ENCODE results near the gene KCNJ10.

Gene KCNJ10

DNA sequence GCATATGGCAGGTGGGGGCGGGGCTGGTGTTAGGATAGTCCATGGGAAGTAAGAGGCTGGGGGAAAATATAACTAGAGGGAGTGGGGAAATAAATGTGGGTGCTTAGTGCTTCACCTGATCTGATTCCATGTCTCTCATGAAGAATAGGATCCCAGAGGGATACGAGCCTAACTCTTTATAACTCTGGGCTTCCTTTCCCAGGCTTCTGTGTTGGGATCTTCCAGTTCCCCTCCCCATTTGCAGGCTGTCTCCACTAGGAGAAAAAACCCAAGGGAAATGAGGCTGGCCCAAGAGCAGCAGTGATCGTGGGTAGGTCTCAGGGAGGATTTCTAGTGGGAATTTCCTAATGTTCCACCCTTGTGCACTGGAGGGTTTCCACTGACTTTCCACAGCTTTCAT, 13.0 kb upstream of the KCNJ10 start:
- DNase-seq: no peak

DNA sequence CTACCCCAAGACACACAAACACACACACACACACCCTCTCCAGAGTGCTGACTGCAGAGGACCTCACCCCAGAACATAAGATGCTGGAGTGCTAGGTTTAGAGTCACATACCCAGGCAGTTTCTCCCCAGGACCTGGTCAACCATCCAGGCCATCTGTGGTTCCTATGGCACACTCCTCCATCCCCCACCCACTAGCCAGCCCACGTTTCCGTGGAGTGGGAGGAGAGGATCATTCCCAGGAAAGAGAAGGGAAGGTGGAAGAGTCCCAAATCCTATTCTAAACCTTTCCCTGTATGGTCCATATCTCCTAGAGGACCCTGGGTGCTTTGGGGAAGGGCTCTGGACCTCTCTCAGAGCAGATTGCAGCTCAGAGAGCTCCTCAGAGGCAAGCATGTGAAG, 12.5 kb upstream of the KCNJ10 start:
- no peak for DNase-seq

DNA sequence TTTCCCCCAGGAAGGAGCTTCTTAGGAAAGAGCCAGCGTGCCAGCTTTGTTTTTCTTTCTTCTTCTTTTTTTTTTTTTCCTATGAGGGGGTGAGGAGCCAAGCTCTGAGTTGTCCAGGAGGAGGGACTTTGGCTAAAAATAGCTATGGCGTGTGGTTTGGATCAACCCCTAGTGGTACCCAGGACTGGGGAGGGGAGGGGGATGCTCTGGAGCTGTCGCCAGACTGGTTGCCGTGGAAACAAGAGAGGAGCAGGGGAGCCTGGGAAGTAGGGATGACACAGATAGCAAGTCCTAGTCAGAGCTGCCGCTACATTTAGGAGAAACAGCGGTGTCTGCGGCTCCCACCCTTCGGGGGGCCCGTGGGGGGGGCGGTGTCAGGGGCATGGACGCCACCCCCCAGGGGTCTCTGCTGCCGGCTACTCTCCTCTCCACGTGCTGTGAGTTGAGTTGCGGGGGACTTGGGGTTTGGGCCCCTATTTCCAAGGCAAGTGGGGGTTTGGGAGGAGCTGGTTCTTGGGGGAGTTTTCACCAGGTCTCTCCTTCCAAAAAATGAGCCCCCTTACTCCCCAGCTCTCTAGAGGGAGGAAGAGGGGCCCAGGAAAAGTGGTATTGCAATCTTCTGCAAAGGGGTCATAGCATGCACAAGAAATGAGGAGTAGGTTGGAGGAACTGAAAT, 11.4 kb upstream of the KCNJ10 start, which contains the start of gene KCNJ9:
Gene KCNJ9, plus strand, starts transcription at position 278 of the 676 bp plus-strand sequence. CDS start 2,493 bp downstream, outside the sequence.
- no peak for DNase-seq

DNA sequence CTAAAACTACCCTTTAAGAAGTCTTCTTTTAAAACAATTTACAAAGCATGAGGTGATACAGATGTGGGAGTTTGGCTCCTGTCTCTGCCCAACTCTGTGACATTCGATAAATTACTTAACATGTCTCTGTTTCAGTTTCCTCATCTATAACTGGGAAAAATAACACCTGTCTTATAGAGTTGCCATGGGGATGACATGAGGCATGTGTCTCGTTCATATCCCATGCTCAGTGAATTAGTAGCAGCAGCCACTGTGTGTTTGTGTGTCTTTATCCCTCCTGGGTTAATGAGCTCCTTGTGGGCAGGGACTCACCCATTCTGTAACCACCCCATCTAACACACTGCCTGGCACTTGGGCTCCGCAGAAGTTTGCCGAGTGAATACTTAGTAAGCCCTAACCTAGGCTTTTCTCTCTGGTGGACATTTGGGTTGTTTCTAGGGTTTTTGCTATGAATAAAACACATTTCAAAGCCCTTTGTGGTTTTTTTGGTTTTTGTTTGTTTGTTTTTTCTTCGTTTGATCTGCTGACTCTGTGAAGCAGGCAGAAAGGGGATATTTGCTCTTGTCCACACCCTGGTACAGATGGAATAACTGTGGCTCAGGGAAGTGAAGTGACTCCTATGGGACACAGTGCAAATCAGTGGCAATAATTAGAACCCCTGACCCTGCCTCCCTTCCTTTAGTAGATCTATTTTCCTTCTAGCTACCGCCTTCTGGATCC, 10.6 kb upstream of the KCNJ10 start:
- DNase-seq: no peak

DNA sequence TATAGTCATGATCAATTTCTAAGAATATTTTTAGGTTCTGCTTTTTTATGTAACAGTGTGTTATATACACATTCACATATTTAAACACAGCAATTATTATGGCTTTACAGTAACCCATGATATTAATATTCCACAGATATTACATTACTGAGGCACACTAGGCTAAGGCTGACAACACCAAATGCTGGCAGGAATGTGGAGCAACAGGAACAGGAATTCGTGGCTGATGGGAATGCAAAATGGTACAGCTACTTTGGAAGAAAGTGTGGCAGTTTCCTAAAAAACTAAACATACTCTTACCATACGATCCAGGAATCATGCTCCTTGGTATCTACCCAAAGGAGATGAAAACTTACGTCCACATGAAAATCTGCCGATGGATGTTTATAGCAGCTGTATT, 9.5 kb upstream of the KCNJ10 start:
- no peak for DNase-seq

DNA sequence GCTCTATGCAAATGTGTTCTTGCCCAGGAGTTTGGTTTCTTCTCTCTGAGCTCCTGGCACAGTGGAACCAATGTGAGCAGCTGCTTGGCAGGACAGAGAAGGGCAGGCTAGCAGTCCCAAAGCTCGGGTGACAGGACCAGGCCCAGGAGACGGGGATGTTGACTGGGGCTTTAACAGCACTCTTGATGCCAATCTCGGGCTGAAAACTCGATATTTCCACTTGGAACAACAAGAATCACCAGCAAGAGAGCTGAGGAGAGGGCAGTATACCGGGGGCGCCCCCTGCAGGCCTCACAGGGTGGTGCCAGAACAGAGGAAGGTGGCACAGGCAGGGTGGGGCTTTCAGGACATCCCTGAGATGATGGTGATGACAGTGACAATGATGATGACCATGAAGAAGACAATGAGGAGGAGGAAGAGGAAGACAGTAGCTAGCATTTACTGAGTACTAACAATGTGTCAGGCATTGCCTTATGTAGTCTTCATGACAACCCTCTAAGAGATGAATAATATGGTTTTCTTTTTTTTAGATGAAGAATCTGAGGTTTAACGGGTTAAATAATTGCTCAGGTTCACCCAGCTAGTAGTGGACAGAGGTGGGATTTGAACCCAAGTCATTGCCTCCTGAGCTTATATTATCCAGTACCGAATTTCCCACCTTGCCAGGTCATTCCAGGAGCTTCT, 8.7 kb upstream of the KCNJ10 start:
- peak; percentile 78 to 83 for DNase-seq

DNA sequence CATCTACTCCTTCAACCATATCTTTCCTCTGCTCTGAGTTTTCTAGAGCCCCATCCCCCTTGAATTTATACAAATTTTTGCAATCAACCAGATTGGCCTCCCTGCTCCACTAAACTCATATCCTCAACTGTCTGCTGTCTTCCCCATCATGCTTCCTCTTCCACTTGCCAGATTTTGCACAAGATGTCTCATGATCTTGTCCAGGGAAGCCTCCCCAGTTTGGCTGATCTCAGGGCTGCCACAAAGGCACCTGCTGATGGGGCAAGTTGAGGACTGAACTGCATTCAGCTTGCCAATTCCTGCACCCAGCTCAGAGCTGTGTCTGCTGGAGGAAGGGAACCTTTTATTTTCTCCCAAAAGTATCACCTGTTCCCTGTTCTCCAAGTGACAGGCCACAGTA, 7.5 kb upstream of the KCNJ10 start:
- DNase-seq: no peak

DNA sequence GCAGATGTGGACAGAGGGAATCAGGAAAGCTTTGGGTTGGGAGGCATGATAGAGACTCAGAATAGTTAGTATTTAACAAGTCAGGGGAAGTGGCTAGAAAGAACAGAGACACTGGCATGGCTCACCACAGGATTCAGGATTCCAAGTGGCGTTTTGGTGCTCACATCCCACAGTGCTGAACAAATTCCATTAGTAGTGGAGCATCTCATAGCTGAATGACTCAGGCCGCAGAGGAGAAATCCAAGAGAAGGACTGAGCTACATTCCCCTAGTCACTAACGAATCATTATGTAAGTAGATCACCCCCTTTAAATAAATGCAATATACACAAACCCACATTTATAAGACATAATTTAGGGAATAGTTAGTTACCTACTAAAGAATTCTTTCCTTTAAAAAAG, 6.3 kb upstream of the KCNJ10 start:
- no peak for DNase-seq

DNA sequence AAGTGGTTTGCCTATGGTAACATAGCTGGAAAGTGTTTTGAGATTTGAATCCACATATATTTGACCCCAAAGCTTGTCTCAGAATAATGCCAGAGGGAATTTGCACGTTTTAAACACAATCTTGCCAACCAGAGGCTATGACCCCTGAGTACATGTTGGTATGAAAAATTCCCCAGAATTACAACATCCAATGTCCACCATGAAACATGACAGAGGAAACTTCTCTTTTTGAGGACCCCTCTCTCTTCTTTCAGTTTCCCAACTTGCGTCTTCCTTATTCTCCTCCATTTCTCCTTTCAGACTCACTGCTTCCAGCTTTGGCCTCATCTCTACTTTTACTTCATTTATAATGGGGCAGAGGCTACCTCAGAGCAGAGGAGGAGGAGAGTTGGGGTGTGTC, 5.9 kb upstream of the KCNJ10 start:
- no peak for DNase-seq

DNA sequence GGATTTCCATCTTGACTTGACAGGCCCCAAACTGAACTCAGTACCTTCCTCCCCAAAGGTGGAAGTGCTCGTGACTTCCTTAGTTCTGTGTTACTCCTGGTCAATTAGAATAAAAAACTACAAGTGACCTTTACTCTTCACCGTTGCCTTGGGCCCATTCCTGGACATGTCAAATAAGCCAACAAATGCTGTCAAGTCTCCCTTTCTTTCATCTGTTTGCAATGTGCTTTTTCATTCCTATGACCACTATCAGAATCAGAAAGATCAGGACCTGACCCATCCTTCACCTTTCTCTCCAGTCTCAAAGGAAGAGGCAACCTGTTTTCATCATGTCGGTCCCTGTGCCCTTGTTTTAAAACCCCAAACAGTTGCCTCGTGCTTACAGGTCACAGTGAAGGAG, 4.9 kb upstream of the KCNJ10 start:
- no peak for DNase-seq

DNA sequence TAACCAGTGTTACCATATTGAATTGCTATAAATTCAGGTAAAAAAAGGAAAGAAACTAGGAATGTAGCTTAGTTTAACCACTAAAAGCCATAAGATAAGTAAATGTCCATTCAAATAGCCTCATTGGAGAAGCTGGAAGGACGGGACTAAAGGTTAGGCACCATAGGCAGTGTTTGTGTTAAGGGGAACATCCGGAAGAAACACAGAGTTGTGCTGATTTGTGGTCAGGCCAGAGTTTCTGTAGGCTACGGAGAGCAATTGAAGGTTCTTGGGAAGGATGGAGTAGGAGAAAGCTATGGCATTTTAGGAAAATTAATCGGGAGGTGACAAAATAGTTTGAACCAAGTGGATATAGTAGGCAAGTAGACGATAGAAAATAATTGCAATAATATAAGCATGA, 1.3 kb upstream of the KCNJ10 start:
- no peak for DNase-seq

DNA sequence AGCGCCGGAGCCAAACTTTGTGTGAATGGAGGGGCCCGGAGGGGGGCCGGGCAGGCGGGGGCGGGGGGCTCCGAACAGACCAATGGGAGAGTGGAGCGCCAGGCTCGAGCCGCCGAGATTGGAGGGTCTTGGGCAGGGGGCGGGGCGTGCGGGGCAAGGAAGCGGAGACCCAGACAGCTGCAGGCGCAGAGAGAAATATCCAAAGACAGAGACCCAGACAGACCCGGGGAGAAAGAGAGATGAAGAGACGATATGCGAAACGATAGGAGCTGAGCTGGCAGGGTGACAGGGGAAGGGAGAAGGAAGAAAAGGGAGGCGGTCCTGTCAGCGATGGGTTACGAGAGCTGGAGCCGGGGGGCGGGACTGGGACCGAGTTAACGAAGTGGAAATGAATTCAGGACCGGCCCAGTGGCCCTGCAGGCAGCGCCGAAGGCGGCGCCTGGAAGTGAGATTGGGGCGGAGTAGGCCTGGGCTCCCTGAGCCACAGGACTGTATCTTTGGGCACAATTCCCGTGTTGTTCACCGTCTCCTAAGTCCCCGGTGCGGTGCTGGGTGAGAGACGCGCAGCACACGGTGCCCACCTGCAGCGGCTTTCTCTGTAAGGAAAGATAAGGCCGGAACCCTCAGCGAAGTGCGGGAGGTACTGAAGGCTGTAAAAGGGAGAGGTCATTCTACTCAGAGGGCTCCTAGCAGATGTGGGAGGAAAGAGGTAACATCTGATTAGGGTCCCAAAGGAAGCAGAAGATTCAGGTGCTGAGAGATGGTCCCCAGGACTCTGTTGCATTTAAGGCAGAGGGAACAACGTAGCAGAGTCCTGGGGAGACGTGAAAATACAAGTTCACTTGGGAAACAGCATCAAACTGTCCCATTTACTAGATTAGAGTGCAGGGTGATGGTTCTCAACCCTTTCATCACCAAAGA, 543 bp upstream of the KCNJ10 start:
- DNase-seq: peak; percentile 70 to 79

DNA sequence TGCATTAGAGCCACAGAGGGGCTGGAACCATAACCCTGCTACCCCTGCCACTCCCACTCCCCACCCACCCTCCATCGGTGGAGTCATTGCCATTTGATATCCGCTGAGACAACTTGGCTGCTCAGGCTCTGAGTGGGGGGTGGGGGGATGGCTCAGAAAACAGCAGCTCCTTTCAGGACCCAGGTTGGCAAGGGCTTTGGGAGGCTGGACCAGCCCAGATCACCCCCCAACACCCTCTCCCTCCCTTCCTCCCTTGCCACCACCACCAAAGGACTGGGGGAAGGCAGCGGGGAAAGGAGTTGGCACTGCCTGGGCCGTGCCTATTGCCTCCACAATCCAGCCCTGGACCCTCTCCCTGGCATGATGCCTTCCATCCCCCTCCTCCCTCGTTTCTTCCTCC, 1.7 kb downstream of the KCNJ10 start:
- DNase-seq: no peak

DNA sequence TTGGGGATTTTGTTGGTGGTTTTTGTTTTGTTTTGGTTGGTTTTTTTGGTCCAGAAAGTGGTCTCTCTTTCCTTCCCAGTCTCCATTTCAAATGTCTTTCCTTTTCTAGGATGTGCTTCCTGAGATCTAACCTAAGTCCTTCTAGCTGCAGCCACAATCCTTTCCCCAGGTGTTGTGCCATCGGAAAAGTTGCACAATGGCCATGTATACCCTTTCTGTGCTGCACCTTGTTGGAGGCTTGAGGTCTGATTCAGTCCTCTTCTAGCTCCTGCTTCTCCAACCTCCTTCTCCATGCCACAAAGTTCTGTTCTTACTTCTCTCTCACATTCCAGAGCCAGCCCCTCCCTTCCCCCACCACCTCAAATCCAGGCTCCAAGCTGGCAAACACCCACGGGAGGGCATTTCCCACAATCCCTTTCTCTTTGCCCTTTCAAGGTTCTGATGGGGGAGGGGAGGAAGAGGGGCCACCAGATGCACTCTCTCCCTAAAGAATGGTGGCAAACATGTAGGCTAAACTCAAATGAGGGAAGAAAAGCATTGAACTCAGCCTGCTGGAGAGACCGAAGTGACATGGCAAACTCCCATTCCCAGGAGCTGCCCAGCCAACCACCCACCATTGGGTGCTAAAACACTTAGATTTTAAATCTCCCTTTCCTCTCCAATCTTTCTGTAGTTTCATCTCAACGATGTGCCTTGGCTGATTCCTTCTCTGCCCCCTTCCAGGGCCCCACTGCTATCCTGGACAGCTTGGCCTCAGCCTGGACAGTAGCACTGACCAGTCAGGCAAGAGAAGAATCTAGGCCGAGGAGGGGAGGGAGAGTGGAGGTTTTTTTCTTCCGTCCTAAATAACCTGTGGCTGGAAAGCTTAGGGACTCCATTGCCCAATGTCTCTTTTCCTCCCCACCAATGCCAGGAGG, 2.9 kb downstream of the KCNJ10 start:
- DNase-seq: no peak

DNA sequence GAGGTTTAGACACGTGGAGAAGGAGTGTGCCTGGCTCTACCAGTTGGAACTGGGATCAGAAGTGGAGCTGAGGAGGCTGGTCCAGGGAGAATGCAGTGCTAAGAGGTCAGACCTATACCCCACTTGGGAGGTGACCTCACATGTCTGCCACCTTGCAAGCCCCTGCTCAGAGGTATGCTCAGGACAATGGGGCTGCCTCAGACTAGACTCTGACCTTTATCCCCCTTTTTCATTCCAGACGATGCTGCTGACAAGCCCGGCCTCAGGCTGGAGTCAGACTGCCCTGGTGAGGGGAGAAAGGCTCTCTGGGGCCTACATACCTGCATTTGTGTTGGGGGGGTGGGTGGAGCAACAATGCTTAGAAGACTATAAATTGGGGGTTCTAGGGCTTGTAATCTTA, 5.2 kb downstream of the KCNJ10 start:
- no peak for DNase-seq

DNA sequence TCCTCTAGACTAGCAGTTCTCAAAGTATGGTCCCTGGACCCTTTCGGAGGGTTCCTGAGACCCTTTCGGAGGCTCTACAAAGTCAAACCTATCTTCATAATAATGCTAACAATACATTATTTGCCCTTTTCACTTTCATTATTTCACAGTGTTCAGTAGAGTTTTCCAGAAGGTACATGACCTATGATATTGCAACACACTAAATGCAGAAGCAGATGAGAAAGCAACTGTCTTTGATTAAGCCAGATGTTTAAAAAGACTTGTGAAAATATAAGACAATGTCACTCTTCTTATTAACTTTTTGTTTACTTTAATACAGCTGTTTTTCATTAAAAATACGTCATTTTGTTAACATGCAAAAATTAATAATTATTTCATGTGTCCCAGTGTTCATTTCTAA, 5.8 kb downstream of the KCNJ10 start:
- DNase-seq: no peak

DNA sequence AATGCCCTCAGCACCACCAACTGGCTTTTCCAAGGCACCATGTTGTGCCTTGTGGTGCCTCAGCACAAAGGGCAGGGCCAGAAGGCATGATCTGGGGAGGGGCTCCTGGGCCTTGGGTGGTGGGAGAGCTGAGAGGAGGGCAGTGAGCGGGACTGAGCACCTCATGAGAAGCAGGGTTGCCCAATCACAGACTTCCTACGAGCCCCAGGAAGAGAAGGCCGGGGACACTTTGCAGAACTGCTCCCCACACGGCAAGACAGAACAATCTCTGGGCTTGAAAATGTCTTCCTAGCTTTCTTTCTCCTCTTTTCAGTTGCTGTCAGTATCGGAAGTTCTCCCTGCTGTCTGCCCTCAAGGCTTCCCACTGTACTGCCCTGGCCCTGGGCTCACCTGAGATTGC, 6.8 kb downstream of the KCNJ10 start:
- DNase-seq: no peak

DNA sequence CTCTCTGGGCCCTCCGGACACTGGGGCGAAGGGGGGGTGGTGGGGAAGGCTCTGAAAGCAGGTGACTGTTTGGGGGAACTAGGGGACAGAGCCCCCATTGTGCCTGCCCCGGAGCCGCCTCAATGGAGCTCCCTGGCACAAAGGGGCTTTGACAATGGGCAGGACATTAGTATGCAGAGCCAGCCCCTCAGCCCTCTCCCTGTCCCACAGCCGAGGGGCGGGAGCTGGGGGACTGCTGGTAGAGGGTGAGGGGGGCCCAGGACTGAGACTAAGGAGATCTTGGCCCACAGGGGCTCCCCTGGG, 7.8 kb downstream of the KCNJ10 start:
- no peak for DNase-seq

DNA sequence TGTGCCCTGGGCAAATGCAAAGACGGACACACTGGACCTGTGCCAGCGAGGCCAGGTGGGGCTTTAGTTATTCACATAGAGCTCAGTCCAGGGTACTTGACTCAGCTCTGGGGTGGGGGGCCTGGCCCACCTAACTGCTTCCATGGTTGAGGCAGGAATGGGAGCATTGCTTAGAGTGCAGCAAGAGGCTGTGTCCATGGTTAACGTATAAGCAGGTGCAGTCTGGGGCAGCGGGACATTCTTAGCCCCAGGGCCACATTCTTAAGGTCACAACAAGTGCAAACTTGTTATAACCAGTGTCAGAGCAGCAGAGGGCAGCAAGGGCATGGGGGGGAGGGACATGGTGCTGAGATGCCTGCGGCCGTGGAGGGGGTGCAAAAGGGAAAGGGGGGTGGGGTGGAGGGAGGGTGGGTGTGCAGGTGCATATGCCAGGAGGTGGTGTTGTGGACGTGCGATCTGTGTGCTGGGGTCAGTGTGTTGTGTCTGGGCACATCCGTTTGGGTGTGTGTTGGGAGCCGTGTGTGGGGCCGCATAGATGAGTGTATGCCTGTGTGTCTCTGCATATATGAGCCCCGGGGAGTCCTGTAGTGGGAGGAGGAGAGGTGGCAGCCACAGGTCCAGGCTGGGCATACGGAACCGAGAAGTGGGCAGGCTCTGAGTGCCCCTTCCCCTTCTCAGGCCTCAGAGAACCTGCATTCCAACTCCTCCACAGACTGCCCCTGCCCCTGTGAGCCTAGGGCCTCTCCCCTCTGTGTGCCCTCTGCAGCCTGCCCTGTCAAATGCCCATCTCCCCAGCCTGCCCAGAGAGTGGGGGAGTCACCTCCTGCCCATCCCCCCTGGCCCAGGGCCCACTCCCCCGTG, 8.4 kb downstream of the KCNJ10 start:
- no peak for DNase-seq

DNA sequence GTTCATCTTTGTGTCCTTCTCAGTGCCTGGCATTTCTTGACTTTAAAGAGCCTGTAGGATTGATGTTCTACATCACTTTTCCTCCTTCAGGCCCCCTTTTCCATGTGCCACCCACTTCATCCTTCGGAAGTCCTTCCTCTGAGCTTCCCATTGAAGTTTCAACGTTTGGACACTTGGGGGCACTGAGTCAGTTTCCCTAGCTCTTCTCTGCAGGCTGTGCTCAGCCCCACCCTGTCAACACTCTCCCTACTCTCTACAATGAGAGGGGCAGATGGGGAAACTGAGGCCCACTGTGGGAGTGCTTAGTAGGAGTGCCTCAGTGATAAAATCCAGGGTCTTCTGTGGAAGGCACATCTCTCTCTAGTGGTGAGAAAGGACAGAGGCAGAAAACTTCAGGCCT, 11.9 kb downstream of the KCNJ10 start:
- no peak for DNase-seq

DNA sequence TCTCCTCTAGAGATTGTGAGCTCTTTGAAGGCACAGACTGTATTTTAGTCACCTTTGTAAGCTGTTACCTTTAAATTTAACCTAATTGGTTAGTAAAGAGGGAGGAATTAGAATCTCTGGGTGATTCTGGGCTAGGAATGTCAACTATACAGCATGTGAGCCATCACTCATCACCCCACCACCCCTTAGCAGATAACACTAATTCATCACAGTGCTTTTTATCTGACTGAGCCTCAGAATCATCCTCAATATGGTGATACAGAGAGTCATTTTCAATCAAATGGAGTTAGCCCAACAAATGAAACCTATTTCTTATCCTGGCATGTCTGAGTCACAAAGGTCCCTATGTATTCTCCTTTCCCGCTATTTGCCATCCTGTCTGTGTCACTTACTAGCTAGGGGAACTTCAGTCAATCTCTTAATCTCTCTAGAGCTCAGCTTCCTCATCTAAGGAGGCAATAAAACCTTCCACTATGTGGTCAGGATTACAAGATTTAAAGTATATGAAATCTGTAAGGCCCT, 13.3 kb downstream of the KCNJ10 start:
- no peak for DNase-seq

All from activated T-cell treated with anti-CD3 and anti-CD28 coated beads, Interleukin-2, amount 50 U/mL, for 48 hours (primary cell).